Activated CD8-positive, alpha-beta T cell treated with anti-CD3 and anti-CD28 coated beads, Interleukin-2, amount 10 ng/mL, durations not matched to agents 7 days and 5 days (primary cell): Measurements from ENCODE around the gene IL17REL. TPM values are rescaled to one million over a fixed set of nuclear protein-coding genes. Genes with fewer than 3 reads are reported as not detected.

ENCODE experiments used
- ATAC-seq: fragments of 150-1000 bp; cut with Tn5 transposase; one replicate; pipeline ENCODE4 v1.10.0; 2021; ENCODE audit warnings: moderate library complexity
- CTCF ChIA-PET: fragments of 350-600 bp; sonication (Branson Sonifier 250); formaldehyde crosslinking; loops from one replicate; lab custom pipeline; 2021; ENCODE audit warnings: antibody characterized with exemption; lab: Charles Lee
- POLR2A ChIA-PET: fragments of 350-600 bp; sonication (Branson Sonifier 250); formaldehyde crosslinking; loops from one replicate; lab custom pipeline; 2021; ENCODE audit warnings: antibody characterized with exemption; lab: Charles Lee
- DNase-seq: peaks from one replicate; pipeline ENCODE4 v3.0.0-alpha.2; 2020
- H3K27ac Mint-ChIP-seq: one replicate; pipeline ENCODE4 v1.8.0; 2021; ENCODE audit warnings: mild to moderate bottlenecking, mixed read lengths
- H3K27me3 Mint-ChIP-seq: one replicate; pipeline ENCODE4 v1.8.0; 2021; ENCODE audit warnings: low read depth, mixed read lengths
- H3K36me3 Mint-ChIP-seq: one replicate; pipeline ENCODE4 v1.8.0; 2021; ENCODE audit warnings: low read depth, mixed read lengths
- H3K4me1 Mint-ChIP-seq: one replicate; pipeline ENCODE4 v1.8.0; 2021; ENCODE audit warnings: low read depth, mixed read lengths
- H3K4me3 Mint-ChIP-seq: one replicate; pipeline ENCODE4 v1.8.0; 2021; ENCODE audit warnings: mild to moderate bottlenecking, mixed read lengths
- H3K9me3 Mint-ChIP-seq: one replicate; pipeline ENCODE4 v1.8.0; 2022; ENCODE audit warnings: mixed read lengths; ENCODE audit not compliant: insufficient read depth
- total RNA-seq, 2 experiments: library from RNA; stranded (reverse); gene quantifications; one replicate each; pipeline ENCODE4 v1.2.3, GENCODE V29; 2021

Gene IL17REL
- total RNA-seq, 2 experiments from 2014 or later, result not detected

DNA sequence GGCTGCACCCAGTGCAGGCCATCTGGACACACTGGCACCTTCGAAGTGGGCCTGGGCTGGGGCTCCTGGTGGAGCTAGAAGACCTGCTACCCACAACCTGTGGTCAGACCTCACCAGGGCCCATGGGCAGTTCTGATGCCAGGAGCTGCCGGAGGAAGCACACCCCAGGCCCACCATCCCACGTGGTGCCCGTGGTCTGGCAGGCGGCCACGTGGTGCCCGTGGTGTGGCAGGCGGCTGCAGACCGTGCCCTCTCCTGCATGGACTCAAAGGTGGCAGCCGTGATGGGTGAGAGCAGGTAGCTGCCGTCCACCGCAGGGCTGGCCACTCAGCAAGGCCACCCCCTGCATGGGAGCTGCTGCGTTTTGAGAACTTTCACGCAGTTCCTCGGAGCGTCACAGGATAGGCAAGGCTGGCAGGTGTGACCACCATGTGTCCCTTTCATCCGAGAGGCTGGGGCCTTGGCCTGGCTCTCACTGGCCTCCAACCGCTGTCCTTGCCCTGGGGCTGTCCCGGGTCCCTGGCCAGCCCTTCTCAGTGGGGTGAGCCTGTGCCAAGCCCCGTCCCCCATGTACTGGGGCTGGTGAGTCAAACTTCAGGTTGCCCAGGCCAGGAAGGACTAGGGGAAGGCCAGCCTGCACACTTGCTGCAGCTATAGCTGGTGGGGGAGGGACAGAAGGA lies 3.9 kb upstream of the IL17REL start:
- POLR2A ChIA-PET, result interaction anchor here (0.7 kb wide), 1 partner anchor 83 kb away, joined by 3 read pairs; no protein-coding TSS in a partner anchor
- Mint-ChIP-seq H3K27ac (peak overlapping the region; percentile 25), H3K4me3 (no peak overlapping the region), H3K36me3 (no peaks in the 10 kb centered on the region), H3K4me1 (peaks cover 33% of the 10 kb centered on the region), H3K27me3 (peaks cover 6% of the 10 kb centered on the region), H3K9me3 (no peaks in the 10 kb centered on the region)
- no peak for DNase-seq
- ATAC-seq, result peak; percentile 7
- CTCF ChIA-PET, result interaction anchor here (1.1 to 5.9 kb wide), 2 partner anchors 14 to 255 kb away, joined by 4 to 23 read pairs; no protein-coding TSS in a partner anchor

DNA sequence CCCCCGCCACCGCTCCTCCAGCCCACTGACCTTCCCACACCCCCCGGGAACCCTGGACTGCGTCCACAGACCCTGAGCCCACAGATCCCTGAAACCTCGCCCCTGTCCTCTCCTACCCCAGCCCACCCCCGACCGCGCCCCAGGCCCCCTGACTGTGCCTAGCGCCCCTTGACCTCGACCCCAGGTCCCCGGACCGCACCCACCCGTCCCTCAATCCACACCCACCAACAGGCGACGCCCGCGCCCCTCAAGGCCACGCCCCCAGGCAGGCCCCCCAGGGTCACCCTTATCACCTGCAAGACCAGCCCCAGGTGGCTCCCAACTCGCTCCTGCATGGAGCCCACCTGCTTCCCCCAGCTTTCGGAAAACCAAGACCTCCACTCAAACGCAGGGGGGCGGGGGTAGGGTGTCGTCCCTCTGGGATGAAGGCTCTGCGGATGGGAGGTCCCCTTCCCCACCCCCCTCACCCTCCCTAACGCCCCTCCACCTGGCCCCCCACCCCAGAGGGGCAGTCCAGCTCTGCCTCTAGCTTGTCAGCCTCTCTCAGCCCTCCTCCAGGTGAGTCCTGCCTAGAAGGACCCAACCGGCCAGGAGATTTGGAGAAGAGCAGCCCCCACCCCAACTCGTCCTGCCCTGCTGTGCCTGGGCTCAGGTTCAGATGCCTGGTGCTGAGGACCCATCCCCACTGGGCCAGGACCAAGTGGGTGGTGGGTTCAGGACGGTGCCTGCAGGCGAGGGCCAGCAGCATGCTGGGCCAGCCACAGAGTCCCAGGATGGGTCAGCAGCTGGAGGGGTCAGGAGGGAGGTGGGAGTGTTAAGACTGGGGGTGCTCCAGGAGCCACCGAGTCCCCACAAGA lies 3.1 kb upstream of the IL17REL start:
- H3K9me3 Mint-ChIP-seq, result no peaks in the 10 kb centered on the region
- CTCF ChIA-PET, result interaction anchor here (5.9 kb wide), 1 partner anchor 15 kb away, joined by 23 read pairs; no protein-coding TSS in a partner anchor
- no peak for ATAC-seq
- H3K27me3 Mint-ChIP-seq, result peaks cover 10% of the 10 kb centered on the region
- no peak overlapping the region for H3K4me3 Mint-ChIP-seq
- no peak for DNase-seq
- peaks cover 35% of the 10 kb centered on the region for H3K4me1 Mint-ChIP-seq
- H3K27ac Mint-ChIP-seq, result no peak overlapping the region
- POLR2A ChIA-PET, result interaction anchor here (0.7 kb wide), 1 partner anchor 82 kb away, joined by 3 read pairs; no protein-coding TSS in a partner anchor
- H3K36me3 Mint-ChIP-seq, result no peaks in the 10 kb centered on the region

DNA sequence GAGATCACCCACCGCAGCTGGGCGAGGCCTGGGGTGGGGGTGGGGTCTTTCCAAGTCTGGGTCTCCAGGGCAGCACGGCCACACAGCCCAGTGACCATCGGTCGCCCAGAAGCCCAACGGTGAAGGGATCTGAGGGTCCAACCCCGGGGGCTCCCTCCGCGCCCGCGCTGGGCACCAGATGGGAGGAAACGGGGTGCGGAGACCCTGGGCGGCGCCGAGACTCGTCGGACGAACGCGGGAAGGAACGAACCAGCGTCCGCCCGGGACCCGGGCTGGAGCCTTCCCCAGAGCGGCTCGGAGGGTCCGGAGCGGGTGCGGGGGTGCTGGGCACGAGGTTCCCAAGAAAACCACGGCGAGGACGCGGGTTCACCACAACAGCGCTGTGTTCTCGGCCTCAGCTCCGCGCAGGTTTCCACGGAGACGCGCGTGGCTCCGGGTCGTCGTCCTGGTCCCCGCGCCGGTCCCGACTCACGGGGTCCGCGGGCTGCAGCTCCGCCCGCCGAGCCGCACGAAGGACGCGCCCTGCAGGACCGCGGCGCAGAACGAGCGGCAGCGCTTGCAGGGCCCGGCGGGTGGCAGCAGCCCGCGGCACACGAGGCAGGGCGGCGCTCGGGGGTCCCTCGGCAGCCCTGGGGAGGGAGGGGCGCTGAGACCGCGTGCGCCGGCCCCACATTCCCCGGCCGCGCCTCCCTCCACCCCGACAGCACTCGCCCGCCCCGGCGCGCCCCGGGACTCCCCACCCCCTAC lies 2.3 kb upstream of the IL17REL start:
- Mint-ChIP-seq H3K4me3 (no peak overlapping the region), H3K27me3 (peaks cover 12% of the 10 kb centered on the region)
- no peak for ATAC-seq

DNA sequence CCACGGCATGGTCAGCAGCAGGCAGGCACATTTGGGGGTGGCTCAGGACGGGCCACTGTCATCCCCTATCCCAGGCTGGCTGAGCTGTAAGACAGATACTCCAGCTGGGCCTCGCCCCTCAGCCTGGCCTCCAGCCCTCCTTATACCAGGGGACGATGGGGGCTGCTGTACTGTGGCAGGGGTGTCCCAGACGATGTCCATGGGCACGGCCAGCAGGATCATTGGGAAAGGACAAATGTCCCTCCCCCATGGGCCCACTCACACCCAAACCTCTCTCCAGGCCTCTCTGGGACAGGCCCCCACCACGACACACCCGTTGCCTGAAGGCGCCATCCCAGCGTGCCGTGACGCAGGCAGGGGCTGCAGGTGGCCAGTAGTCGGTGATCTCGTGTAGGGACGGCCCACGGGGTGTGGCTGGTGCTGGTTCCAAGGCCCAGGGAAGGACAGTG lies 1.5 kb upstream of the IL17REL start:
- ChIA-PET CTCF (interaction anchor here (5.9 kb wide), 1 partner anchor 16 kb away, joined by 23 read pairs; no protein-coding TSS in a partner anchor), POLR2A (no interaction called here)
- no peaks in the 10 kb centered on the region for H3K9me3 Mint-ChIP-seq
- H3K27me3 Mint-ChIP-seq, result peaks cover 14% of the 10 kb centered on the region
- H3K4me1 Mint-ChIP-seq, result peaks cover 33% of the 10 kb centered on the region
- ATAC-seq (no peak), DNase-seq (no peak)
- no peaks in the 10 kb centered on the region for H3K36me3 Mint-ChIP-seq
- no peak overlapping the region for H3K27ac Mint-ChIP-seq
- H3K4me3 Mint-ChIP-seq, result no peak overlapping the region

More for the DNA sequence above, 2.3 kb upstream of the IL17REL start:
- Mint-ChIP-seq H3K36me3 (no peaks in the 10 kb centered on the region), H3K27ac (no peak overlapping the region), H3K9me3 (no peaks in the 10 kb centered on the region), H3K4me1 (peaks cover 35% of the 10 kb centered on the region)
- DNase-seq, result no peak
- CTCF ChIA-PET, result interaction anchor here (5.9 kb wide), 1 partner anchor 15 kb away, joined by 23 read pairs; no protein-coding TSS in a partner anchor
- POLR2A ChIA-PET, result no interaction called here

DNA sequence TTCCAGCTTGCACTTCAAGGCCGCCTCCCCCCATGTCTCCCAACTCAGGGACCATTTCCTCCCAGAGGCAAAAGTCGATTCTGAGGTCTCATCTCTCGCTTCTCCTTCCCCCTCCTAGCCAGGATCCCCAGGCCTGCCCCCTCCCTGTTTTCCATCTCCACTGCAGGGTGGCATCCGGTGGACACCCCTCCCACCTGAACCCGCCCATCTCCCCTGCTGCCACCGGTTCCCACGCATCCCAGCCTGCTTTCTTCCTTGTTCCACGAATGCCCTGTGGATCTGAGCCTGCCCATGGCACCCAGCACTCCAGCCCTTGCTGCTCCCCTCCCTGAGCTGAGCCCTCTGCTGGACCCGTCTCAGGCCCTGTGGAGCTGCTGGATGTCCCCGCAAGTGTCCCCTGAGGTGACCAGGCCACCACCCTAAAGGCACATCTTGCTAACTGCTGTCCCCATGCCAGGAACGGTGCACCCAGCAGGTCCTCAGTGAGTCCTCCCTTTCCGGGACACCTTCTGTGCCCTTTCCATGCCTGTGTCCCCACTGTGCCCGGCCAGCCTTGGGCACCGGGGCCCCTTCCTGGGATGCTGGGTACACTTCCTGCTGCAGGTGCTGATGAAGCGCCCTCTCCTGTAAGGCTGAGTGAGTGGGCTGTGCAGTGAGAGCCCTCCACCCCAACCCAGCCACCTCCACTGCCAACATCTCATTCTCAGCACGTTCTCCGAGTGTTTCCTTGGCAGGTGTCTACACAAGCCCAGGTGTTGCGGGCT lies 936 bp downstream of the IL17REL start:
- peaks cover 14% of the 10 kb centered on the region for H3K4me1 Mint-ChIP-seq
- no peak overlapping the region for H3K4me3 Mint-ChIP-seq
- POLR2A ChIA-PET, result no interaction called here
- H3K36me3 Mint-ChIP-seq, result no peaks in the 10 kb centered on the region
- H3K27ac Mint-ChIP-seq, result no peak overlapping the region
- H3K9me3 Mint-ChIP-seq, result no peaks in the 10 kb centered on the region
- ATAC-seq (no peak), DNase-seq (no peak)
- CTCF ChIA-PET, result interaction anchor here (1.1 kb wide), 1 partner anchor 19 kb away, joined by 3 read pairs; no protein-coding TSS in a partner anchor
- peaks cover 14% of the 10 kb centered on the region for H3K27me3 Mint-ChIP-seq

DNA sequence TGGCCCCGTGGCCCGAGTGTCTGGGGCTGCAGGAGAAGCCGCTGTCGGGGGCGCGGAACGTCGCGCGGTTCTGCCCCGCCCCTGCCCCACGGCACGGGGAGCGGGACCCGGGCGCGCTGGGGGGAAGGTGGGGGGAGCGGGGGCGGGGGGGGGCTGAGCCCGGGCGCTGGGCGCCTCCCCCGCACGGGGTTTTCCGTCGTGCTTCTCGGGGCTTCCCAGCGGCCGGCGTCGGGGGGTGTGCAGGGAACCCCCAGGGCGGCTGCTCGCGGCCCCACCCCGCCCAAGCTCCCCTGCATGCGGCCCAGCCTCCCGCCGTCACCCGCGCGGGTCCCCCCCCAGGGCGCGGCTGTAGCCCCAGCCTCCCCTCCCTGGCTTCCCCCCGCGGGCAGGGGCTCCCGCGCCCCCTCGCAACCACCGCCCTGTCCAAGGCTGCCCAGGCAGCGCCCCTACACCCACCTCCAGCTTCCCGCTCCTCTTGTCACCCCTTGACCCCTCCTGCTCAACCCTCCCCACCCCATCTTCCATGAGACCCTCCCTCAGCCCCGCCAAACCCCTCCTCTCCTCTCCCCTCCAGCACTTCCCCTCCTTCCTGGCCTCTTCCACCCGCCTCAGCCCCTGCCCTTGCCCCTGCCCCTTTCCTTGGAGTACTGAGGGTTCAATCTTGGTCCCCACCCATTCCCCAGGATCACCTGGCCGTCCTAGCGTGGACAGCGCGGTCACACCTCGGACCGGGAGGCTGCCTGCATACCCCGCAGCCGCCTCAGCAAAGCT lies 1.7 kb downstream of the IL17REL start:
- DNase-seq (no peak), ATAC-seq (peak; percentile 14)
- Mint-ChIP-seq H3K27ac (no peak overlapping the region), H3K4me3 (no peak overlapping the region), H3K4me1 (peaks cover 8% of the 10 kb centered on the region), H3K36me3 (no peaks in the 10 kb centered on the region), H3K9me3 (no peaks in the 10 kb centered on the region), H3K27me3 (peaks cover 14% of the 10 kb centered on the region)
- POLR2A ChIA-PET, result no interaction called here
- CTCF ChIA-PET, result no interaction called here

DNA sequence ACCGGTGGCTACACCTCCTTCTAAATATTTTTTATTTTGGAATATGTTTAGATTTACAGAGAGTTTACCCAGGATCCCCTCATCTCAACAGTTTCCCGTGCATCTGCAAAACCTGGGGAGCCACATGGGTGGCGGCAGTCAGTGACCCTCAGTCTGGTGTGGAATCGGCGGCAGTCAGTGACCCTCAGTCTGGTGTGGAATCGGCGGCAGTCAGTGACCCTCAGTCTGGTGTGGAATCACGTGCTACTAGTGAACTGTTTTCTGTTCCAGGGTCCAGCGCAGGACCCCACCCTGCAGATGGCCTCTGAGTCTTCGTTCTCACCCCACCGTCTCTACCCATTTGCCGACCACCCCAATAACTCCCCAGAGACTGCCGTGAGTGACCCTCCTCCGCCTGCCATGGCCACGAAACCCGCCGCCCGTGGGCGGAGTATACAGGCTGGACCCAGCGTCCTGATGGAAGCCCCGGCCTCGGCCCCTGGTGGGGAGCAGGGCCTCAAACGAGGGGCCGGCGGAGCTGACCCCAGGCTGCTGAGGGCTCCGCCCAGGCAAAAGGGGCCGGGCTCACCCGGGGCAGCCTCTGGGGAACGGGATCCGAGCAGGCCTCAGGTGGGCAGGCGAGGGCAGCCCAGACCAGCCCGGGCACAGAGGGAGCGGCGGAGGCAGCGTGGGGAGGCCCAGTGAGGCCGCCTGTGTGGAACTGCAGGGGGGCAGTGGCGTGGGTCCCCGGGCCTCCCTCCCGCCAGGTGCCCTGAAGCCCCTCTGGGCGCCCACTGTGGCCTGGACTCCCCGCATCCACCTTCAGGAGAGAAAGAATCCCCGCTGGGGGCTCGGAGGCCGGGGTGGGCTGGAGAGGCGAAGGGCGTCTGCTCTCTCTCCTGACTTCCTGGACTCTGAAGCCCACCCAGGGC lies 2.5 kb downstream of the IL17REL start:
- ChIA-PET CTCF (no interaction called here), POLR2A (no interaction called here)
- no peak for DNase-seq
- Mint-ChIP-seq H3K27me3 (peaks cover 16% of the 10 kb centered on the region), H3K4me1 (peaks cover 7% of the 10 kb centered on the region), H3K36me3 (no peaks in the 10 kb centered on the region), H3K9me3 (no peaks in the 10 kb centered on the region), H3K4me3 (no peak overlapping the region), H3K27ac (no peak overlapping the region)
- ATAC-seq, result no peak

DNA sequence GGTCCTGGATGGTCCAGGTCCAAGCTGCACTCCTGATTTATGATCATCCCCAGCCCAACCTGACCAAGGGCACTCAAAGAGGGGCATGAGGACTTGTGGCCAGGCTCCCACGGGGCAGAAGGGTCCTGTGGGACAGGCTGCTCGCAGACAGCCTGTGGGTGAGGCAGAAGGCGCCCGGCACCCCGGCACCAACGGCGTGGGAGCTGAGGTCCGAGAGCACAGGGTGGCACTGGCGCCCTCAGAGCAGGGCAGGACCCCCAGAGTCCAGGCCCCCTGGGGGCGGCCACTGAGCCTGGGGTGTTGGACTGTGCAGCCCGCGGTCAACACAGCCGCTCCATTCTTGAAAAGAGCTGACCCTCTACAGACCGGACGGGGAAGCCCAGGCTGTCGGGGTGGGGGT lies 3.3 kb downstream of the IL17REL start:
- H3K4me3 Mint-ChIP-seq, result no peak overlapping the region
- no peaks in the 10 kb centered on the region for H3K36me3 Mint-ChIP-seq

DNA sequence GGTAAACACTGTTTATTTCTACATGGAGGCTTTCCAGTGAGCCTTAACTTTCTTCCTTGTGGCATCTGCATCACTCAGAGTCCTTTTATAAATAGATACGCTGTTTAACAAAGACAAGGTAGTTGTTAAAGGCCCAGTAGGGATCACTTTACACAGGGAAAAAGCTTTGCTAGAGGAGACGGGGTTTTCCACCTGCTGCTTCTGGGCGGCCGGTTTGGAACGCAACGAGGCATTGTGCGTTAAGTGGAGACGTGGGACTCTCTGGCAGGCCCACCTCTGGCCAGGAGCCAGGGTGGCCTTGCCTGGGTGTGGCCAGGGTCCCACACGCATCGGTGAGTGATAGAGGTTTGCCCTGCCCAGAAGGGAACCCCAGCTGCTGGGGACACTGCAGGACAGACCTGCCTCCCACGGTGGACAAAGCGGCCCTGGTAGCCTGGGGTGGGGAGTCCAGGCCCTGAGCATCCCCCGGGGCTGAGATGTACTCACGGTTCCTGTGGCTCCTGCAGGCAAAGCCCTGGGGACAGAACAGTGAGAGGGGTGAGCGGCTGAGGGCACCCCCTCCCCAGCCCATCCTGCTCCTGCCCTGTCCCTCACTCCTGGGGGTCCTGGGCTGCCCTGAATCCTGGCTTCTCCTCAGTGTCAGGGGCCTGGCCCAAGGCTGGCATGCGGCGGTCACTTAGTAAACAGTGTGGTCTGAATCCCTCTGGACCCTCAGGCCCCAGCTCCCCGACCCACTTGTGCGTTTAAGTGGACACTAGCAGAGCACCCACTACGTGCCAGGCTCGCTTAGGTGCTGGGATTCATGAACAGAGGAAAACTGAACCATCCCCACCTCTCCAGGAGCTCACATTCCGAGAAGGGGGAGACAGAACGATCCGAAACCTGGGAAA lies 4.2 kb downstream of the IL17REL start:
- Mint-ChIP-seq H3K27ac (no peak overlapping the region), H3K27me3 (peaks cover 19% of the 10 kb centered on the region), H3K4me3 (no peak overlapping the region), H3K36me3 (no peaks in the 10 kb centered on the region), H3K4me1 (peaks cover 7% of the 10 kb centered on the region), H3K9me3 (no peaks in the 10 kb centered on the region)
- ATAC-seq, result no peak
- CTCF ChIA-PET, result interaction anchor here (1.0 kb wide), 1 partner anchor 22 kb away, joined by 3 read pairs; no protein-coding TSS in a partner anchor
- POLR2A ChIA-PET, result no interaction called here
- DNase-seq, result no peak

More for the DNA sequence above, 3.3 kb downstream of the IL17REL start:
- ChIA-PET CTCF (no interaction called here), POLR2A (no interaction called here)
- no peak for DNase-seq
- Mint-ChIP-seq H3K27ac (no peak overlapping the region), H3K9me3 (no peaks in the 10 kb centered on the region), H3K4me1 (peaks cover 7% of the 10 kb centered on the region), H3K27me3 (peaks cover 17% of the 10 kb centered on the region)
- no peak for ATAC-seq
